GM12878 (cell line): Measurements from ENCODE around the gene SFSWAP. TPM values are rescaled to one million over a fixed set of nuclear protein-coding genes. Genes with fewer than 3 reads are reported as not detected.

Experiments
- ATAC-seq: fragments of 200-7000 bp; cut with Tn5 transposase; 3 replicates; pipeline ENCODE4 v1.9.1; 2020; ENCODE audit warnings: mild to moderate bottlenecking, moderate library complexity
- BruUV-seq: library from RNA; stranded (reverse); fragments of 400-500 nt; replicated peaks from 2 replicates; lab custom pipeline; 2021; lab: Mats Ljungman, UMichigan
- CTCF ChIA-PET: fragments of 300-600 bp; sonication (Branson Sonifier 250); formaldehyde crosslinking; extraction: SDS; loops from one replicate; lab custom pipeline; 2021; ENCODE audit warnings: inconsistent platforms; lab: Yijun Ruan, JAX
- POLR2A ChIA-PET: fragments of 350-600 bp; formaldehyde crosslinking; extraction: SDS; loops from one replicate; lab custom pipeline; 2021; ENCODE audit warnings: inconsistent platforms; lab: Charles Lee
- RAD21 ChIA-PET: fragments of 300-600 bp; sonication (Branson Sonifier 250); formaldehyde crosslinking; loops from one replicate; lab custom pipeline; 2023; ENCODE audit warnings: antibody characterized with exemption; ENCODE audit not compliant: unreplicated experiment; lab: Charles Lee
- SMC1A ChIA-PET: fragments of 300-600 bp; sonication (Branson Sonifier 250); formaldehyde crosslinking; loops from one replicate; lab custom pipeline; 2023; ENCODE audit not compliant: unreplicated experiment, uncharacterized antibody; lab: Charles Lee
- DNase-seq: peaks from one replicate; pipeline ENCODE4 v3.0.0-alpha.2; 2011; ENCODE audit warnings: low read depth, low spot score
- FAIRE-seq: peaks from 3 replicates; lab custom pipeline; 2011; peaks lifted over from hg19 to GRCh38; lab: Jason Lieb, UNC
- H2AFZ ChIP-seq: 2 replicates; pipeline ENCODE4 v1.6.0; 2011; ENCODE audit warnings: low read depth, low read length, control low read depth; ENCODE audit not compliant: control insufficient read depth
- H3K27ac ChIP-seq: 2 replicates; pipeline ENCODE4 v1.5.1; 2011; ENCODE audit warnings: control low read depth; ENCODE audit not compliant: control insufficient read depth, insufficient read depth
- H3K27me3 ChIP-seq, 2 experiments: replicated peaks in 1 of 2; 2 replicates each; pipeline versions ENCODE4 v1.6.0 to v1.6.1; 2011; ENCODE audit warnings: low read length in 1 of 2; ENCODE audit not compliant: control insufficient read depth in 2 of 2, insufficient read depth in 2 of 2
- H3K36me3 ChIP-seq, 2 experiments: 2 replicates each; pipeline ENCODE4 v1.5.1; 2011; ENCODE audit warnings: low read length in 1 of 2; ENCODE audit not compliant: control insufficient read depth in 2 of 2, insufficient read depth in 2 of 2
- H3K4me1 ChIP-seq: 2 replicates; pipeline ENCODE4 v1.6.1; 2011; ENCODE audit warnings: mild to moderate bottlenecking, low read length, moderate library complexity, mixed read lengths; ENCODE audit not compliant: control insufficient read depth, insufficient read depth
- H3K4me2 ChIP-seq: 2 replicates; pipeline ENCODE4 v1.6.0; 2011; ENCODE audit warnings: control low read depth; ENCODE audit not compliant: control insufficient read depth, insufficient read depth
- H3K4me3 ChIP-seq: fragments of 200-600 bp; sonication (generic); 2 replicates; pipeline ENCODE4 v1.5.1; 2016
- H3K79me2 ChIP-seq: 2 replicates; pipeline ENCODE4 v1.6.0; 2011; ENCODE audit warnings: low read length; ENCODE audit not compliant: control insufficient read depth, insufficient read depth
- H3K9ac ChIP-seq: 2 replicates; pipeline ENCODE4 v1.8.0; 2011; ENCODE audit warnings: low read length, control low read depth, mixed read lengths; ENCODE audit not compliant: control insufficient read depth, insufficient read depth
- H3K9me3 ChIP-seq: replicated peaks from 3 replicates; pipeline ENCODE4 v1.5.1; 2011; ENCODE audit warnings: mild to moderate bottlenecking, low read length; ENCODE audit not compliant: control insufficient read depth, insufficient read depth
- H4K20me1 ChIP-seq: 2 replicates; pipeline ENCODE4 v1.6.0; 2011; ENCODE audit not compliant: control insufficient read depth, insufficient read depth
- BHLHE40 ChIP-seq, 2 experiments: fragments of 450-650 bp in 1 of 2; IDR thresholded peaks; 2 replicates each; pipeline ENCODE4 v1.6.1; 2011 to 2017; ENCODE audit warnings: low read depth in 2 of 2, borderline replicate concordance in 1 of 2, improper control_type of control experiment in 1 of 2, low read length in 1 of 2, mild to moderate bottlenecking in 1 of 2
- DPF2 ChIP-seq: fragments of 450-650 bp; IDR thresholded peaks from 2 replicates; pipeline ENCODE4 v1.6.1; 2017; ENCODE audit warnings: mild to moderate bottlenecking
- EGR1 ChIP-seq, 2 experiments: IDR thresholded peaks; 1 replicate in 1 of 2; 2 replicates in 1 of 2; pipeline ENCODE4 v1.6.1; 2011 to 2012; ENCODE audit warnings: low read depth in 2 of 2, low read length in 2 of 2, borderline replicate concordance in 1 of 2, mild to moderate bottlenecking in 1 of 2, moderate library complexity in 1 of 2
- HCFC1 ChIP-seq: fragments of 150-350 bp; IDR thresholded peaks from 2 replicates; pipeline ENCODE4 v1.6.1; 2014; ENCODE audit warnings: low read length
- HDAC2 ChIP-seq: fragments of 200-600 bp; sonication (generic); IDR thresholded peaks from 2 replicates; pipeline ENCODE4 v1.6.1; 2017
- IKZF2 ChIP-seq, 2 experiments: fragments of 450-650 bp; IDR thresholded peaks; 2 replicates each; pipeline ENCODE4 v1.6.1; 2017; ENCODE audit warnings: mild to moderate bottlenecking in 2 of 2, moderate library complexity in 2 of 2
- MEF2B ChIP-seq: fragments of 450-650 bp; IDR thresholded peaks from 2 replicates; pipeline ENCODE4 v1.6.1; 2018; ENCODE audit warnings: mild to moderate bottlenecking, moderate library complexity; ENCODE audit not compliant: partially characterized antibody, poor library complexity, severe bottlenecking
- MTA2 ChIP-seq: fragments of 450-650 bp; IDR thresholded peaks from 2 replicates; pipeline ENCODE4 v1.6.1; 2016; ENCODE audit warnings: low read depth, mild to moderate bottlenecking, moderate library complexity
- MYC ChIP-seq: IDR thresholded peaks from 2 replicates; pipeline ENCODE4 v1.6.1; 2011; ENCODE audit warnings: mild to moderate bottlenecking, low read length, moderate library complexity, inconsistent platforms; ENCODE audit not compliant: insufficient read depth, insufficient replicate concordance, insufficient read length, severe bottlenecking
- PML ChIP-seq: IDR thresholded peaks from 2 replicates; pipeline ENCODE4 v1.6.1; 2012; ENCODE audit warnings: low read length, inconsistent platforms
- POLR2A ChIP-seq: IDR thresholded peaks from 2 replicates; pipeline ENCODE4 v1.6.1; 2011; ENCODE audit warnings: low read depth, mild to moderate bottlenecking, low read length
- SMARCA5 ChIP-seq: fragments of 450-650 bp; IDR thresholded peaks from 2 replicates; pipeline ENCODE4 v1.6.1; 2017; ENCODE audit warnings: mild to moderate bottlenecking
- SREBF2 ChIP-seq: IDR thresholded peaks from 2 replicates; pipeline ENCODE4 v1.6.1; 2012; ENCODE audit warnings: mild to moderate bottlenecking, low read length
- SRF ChIP-seq, 2 experiments: IDR thresholded peaks; 2 replicates each; pipeline ENCODE4 v1.6.1; 2011; ENCODE audit warnings: low read depth in 2 of 2, low read length in 2 of 2, mild to moderate bottlenecking in 1 of 2, moderate library complexity in 1 of 2
- TCF12 ChIP-seq: IDR thresholded peaks from 2 replicates; pipeline ENCODE4 v1.6.1; 2011; ENCODE audit warnings: low read depth, mild to moderate bottlenecking, low read length
- YY1 ChIP-seq: IDR thresholded peaks from 2 replicates; pipeline ENCODE4 v1.6.1; 2011; ENCODE audit warnings: low read depth, mild to moderate bottlenecking, low read length
- ZNF274 ChIP-seq: IDR thresholded peaks from one replicate; pipeline ENCODE4 v1.8.0; 2011; ENCODE audit not compliant: insufficient read length, insufficient read depth
- WGBS: methylation state at CpG from one replicate; pipeline ENCODE4 v1.1.6; 2016; ENCODE audit warnings: low lambda C conversion rate; ENCODE audit not compliant: insufficient replicate concordance, insufficient coverage; ENCODE audit errors: missing lambda C conversion rate; 5-methylcytosine and 5-hydroxymethylcytosine counted together
- in situ Hi-C: fragments of 300-500 bp; cut with MboI; formaldehyde crosslinking; loops from 9 replicates; pipeline ENCODE4 v1.14.3; 2018; ENCODE audit warnings: mixed read lengths
- intact Hi-C: fragments of 100-400 bp; cut with micrococcal nuclease; formaldehyde crosslinking; loops from one replicate; pipeline ENCODE4 v1.14.2; 2022; ENCODE audit not compliant: unreplicated experiment
- polyA plus RNA-seq, 11 experiments: library from polyadenylated mRNA; depleted of rRNA in 4 of 11; unstranded in 6 of 11; stranded (reverse) in 5 of 11; fragments of >200 nt; fragmentation: Nextera tagmentation in 4 of 11; fragmentation: Illumina TruSeq in 1 of 11; extraction: Ambion mirVana in 4 of 11; extraction: Trizol in 1 of 11; gene quantifications; 1 replicate in 1 of 11; 2 replicates in 10 of 11; pipeline versions ENCODE4 v1.2.1 to v1.2.3, GENCODE V29; 2011 to 2016; ENCODE audit warnings: inconsistent platforms in 2 of 11, missing spikeins in 2 of 11, low read depth in 1 of 11
- total RNA-seq, 4 experiments: library from RNA; depleted of rRNA in 3 of 4; stranded (reverse); fragments of >200 nt in 3 of 4; fragmentation: Illumina TruSeq in 1 of 4; extraction: Trizol in 1 of 4; gene quantifications; 2 replicates each; pipeline versions ENCODE4 v1.2.1 to v1.2.3, GENCODE V29; 2013 to 2021
- TF ChIP-seq, protein P1 (sequence below): fragments of 450-650 bp; IDR thresholded peaks from 2 replicates; pipeline ENCODE4 v1.6.1; 2017; ENCODE audit warnings: mild to moderate bottlenecking
- TF ChIP-seq, protein P2 (sequence below): IDR thresholded peaks from 2 replicates; pipeline ENCODE4 v1.6.1; 2012; ENCODE audit warnings: low read depth, low read length, improper control_type of control experiment

Gene SFSWAP
- total and polyA plus RNA-seq, 10 of the 15 experiments (the other 5 are each of a cell fraction or from before 2014, with no cell fraction given): 1.8 to 48.6 (median 25.0) TPM

DNA sequence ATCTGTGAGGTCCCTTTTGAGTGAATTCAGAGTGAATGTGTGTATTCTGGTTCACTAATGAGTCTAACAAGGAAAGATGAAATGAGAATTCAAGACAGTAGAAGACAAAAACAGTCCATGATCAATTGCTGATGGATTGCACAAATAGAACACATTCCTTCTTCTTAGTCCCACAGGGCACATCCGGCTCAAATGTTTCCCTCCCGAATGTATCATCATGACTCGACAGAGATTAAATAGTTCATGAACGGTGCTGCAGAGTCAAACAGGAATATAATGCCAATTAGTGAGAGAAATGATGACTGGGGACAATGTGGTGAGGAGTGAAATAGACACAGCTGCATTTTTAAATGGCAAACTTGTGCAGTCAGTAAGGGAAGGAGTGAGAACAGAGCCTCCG lies 11.5 kb upstream of the SFSWAP start:
- TF ChIP-seq SRF (IDR thresholded peaks at IDR 0.05; ENCODE audit: low read depth in 2 of 2, low read length in 2 of 2) (no peak), DPF2 (no peak), SREBF2 (no peak), TCF12 (no peak), POLR2A (no peak), EGR1 (IDR thresholded peaks at IDR 0.05; ENCODE audit: borderline replicate concordance in 1 of 2, low read depth in 2 of 2, low read length in 2 of 2) (no peak), MTA2 (no peak), PML (no peak), YY1 (no peak), IKZF2 (IDR thresholded peaks at IDR 0.05) (no peak), ZNF274 (no peak), BHLHE40 (IDR thresholded peaks at IDR 0.05; ENCODE audit: borderline replicate concordance in 1 of 2, low read depth in 2 of 2, low read length in 1 of 2) (no peak), MEF2B (no peak), HDAC2 (no peak), SMARCA5 (no peak), MYC (no peak), HCFC1 (no peak)
- TF ChIP-seq, protein P1, sequence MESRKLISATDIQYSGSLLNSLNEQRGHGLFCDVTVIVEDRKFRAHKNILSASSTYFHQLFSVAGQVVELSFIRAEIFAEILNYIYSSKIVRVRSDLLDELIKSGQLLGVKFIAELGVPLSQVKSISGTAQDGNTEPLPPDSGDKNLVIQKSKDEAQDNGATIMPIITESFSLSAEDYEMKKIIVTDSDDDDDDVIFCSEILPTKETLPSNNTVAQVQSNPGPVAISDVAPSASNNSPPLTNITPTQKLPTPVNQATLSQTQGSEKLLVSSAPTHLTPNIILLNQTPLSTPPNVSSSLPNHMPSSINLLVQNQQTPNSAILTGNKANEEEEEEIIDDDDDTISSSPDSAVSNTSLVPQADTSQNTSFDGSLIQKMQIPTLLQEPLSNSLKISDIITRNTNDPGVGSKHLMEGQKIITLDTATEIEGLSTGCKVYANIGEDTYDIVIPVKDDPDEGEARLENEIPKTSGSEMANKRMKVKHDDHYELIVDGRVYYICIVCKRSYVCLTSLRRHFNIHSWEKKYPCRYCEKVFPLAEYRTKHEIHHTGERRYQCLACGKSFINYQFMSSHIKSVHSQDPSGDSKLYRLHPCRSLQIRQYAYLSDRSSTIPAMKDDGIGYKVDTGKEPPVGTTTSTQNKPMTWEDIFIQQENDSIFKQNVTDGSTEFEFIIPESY: no peak
- TF ChIP-seq, protein P2, sequence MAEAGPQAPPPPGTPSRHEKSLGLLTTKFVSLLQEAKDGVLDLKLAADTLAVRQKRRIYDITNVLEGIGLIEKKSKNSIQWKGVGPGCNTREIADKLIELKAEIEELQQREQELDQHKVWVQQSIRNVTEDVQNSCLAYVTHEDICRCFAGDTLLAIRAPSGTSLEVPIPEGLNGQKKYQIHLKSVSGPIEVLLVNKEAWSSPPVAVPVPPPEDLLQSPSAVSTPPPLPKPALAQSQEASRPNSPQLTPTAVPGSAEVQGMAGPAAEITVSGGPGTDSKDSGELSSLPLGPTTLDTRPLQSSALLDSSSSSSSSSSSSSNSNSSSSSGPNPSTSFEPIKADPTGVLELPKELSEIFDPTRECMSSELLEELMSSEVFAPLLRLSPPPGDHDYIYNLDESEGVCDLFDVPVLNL: no peak
- CTCF ChIA-PET: no interaction called here
- DNase-seq (no peak), FAIRE-seq (no peak), ATAC-seq (no peak)
- no TSS peak for BruUV-seq
- 32% methylated on average over 5 of the region's 5 CpGs for WGBS
- Histone ChIP-seq H2AFZ (no peak overlapping the region), H3K36me3 (no peaks in the 10 kb centered on the region), H3K27me3 (no peaks in the 10 kb centered on the region), H3K9ac (no peak overlapping the region), H3K4me3 (no peak overlapping the region), H3K4me1 (no peaks in the 10 kb centered on the region), H3K79me2 (no peaks in the 10 kb centered on the region), H3K4me2 (no peak overlapping the region), H3K27ac (no peak overlapping the region), H4K20me1 (no peaks in the 10 kb centered on the region), H3K9me3 (no peaks in the 10 kb centered on the region)
- POLR2A ChIA-PET: interaction anchor here (0.6 kb wide), 1 partner anchor 39 kb away, joined by 3 read pairs; no protein-coding TSS in a partner anchor
- RAD21 ChIA-PET: interaction anchor here (0.6 kb wide), 1 partner anchor 864 kb away, joined by 3 read pairs; no protein-coding TSS in a partner anchor
- intact Hi-C loops (no loop called here), in situ Hi-C loops (no loop called here)
- SMC1A ChIA-PET: no interaction called here
